Mucosa of stomach (tissue), 1 donor: ENCODE measurements around the gene CDH19.

Source experiments
- H3K27me3 ChIP-seq: one replicate; pipeline ENCODE4 v1.7.0; 2013; ENCODE audit warnings: mild to moderate bottlenecking, low read length; ENCODE audit not compliant: control insufficient read depth, insufficient read depth
- H3K36me3 ChIP-seq: one replicate; pipeline ENCODE4 v1.7.0; 2013; ENCODE audit warnings: low read length; ENCODE audit not compliant: control insufficient read depth, insufficient read depth
- H3K4me1 ChIP-seq: one replicate; pipeline ENCODE4 v1.7.0; 2013; ENCODE audit warnings: mild to moderate bottlenecking, low read length; ENCODE audit not compliant: control insufficient read depth, insufficient read depth
- H3K4me3 ChIP-seq: one replicate; pipeline ENCODE4 v1.7.0; 2013; ENCODE audit warnings: low read length
- H3K9ac ChIP-seq: one replicate; pipeline ENCODE4 v1.7.0; 2013; ENCODE audit warnings: mild to moderate bottlenecking, low read length, moderate library complexity
- H3K9me3 ChIP-seq: one replicate; pipeline ENCODE4 v1.7.0; 2013; ENCODE audit warnings: mild to moderate bottlenecking, low read length, moderate library complexity; ENCODE audit not compliant: control insufficient read depth
- donor health status: Pancreatic carcinoma.

Gene CDH19

GRCh38 chr18:66560094-66560493 is 43.8 kb downstream of the CDH19 start:
- no peaks in the 10 kb centered on the region for H3K36me3 ChIP-seq
- no peaks in the 10 kb centered on the region for H3K9me3 ChIP-seq
- no peak overlapping the region for H3K4me3 ChIP-seq
- H3K27me3 ChIP-seq: no peaks in the 10 kb centered on the region
- no peak overlapping the region for H3K9ac ChIP-seq
- H3K4me1 ChIP-seq: no peaks in the 10 kb centered on the region

GRCh38 chr18:66558773-66559172 is 45.1 kb downstream of the CDH19 start:
- no peaks in the 10 kb centered on the region for H3K27me3 ChIP-seq
- H3K4me3 ChIP-seq: no peak overlapping the region
- no peak overlapping the region for H3K9ac ChIP-seq
- H3K4me1 ChIP-seq: no peaks in the 10 kb centered on the region
- H3K36me3 ChIP-seq: no peaks in the 10 kb centered on the region
- H3K9me3 ChIP-seq: no peaks in the 10 kb centered on the region

GRCh38 chr18:66557091-66557490 is 46.8 kb downstream of the CDH19 start:
- no peaks in the 10 kb centered on the region for H3K4me1 ChIP-seq
- H3K9me3 ChIP-seq: no peaks in the 10 kb centered on the region
- no peaks in the 10 kb centered on the region for H3K36me3 ChIP-seq
- H3K27me3 ChIP-seq: no peaks in the 10 kb centered on the region
- no peak overlapping the region for H3K4me3 ChIP-seq
- H3K9ac ChIP-seq: no peak overlapping the region

DNA sequence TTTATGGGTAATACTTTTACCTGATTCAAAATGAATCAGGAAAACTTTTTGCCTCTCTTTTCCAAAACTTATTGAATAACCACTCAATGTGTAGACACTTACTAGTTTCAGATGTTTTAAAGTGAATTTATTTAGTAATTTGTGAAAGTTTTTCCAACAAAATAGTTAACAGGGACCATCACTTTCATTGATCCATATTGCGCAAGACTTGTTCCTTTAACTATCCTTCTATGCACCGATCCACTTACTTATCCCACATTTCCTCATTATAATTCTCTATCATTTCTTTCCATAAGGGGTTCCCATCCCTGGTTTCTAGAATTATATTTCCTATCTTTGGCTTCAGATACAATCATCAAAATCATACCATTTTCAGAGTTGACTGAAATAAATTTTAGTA is 48.3 kb downstream of the CDH19 start:
- H3K9ac ChIP-seq: no peak overlapping the region
- no peaks in the 10 kb centered on the region for H3K27me3 ChIP-seq
- H3K9me3 ChIP-seq: no peaks in the 10 kb centered on the region
- no peaks in the 10 kb centered on the region for H3K4me1 ChIP-seq
- no peak overlapping the region for H3K4me3 ChIP-seq
- no peaks in the 10 kb centered on the region for H3K36me3 ChIP-seq

GRCh38 chr18:66553824-66554223 is 50.1 kb downstream of the CDH19 start:
- no peaks in the 10 kb centered on the region for H3K36me3 ChIP-seq
- no peaks in the 10 kb centered on the region for H3K9me3 ChIP-seq
- H3K27me3 ChIP-seq: no peaks in the 10 kb centered on the region
- no peak overlapping the region for H3K4me3 ChIP-seq
- H3K4me1 ChIP-seq: no peaks in the 10 kb centered on the region
- no peak overlapping the region for H3K9ac ChIP-seq

DNA sequence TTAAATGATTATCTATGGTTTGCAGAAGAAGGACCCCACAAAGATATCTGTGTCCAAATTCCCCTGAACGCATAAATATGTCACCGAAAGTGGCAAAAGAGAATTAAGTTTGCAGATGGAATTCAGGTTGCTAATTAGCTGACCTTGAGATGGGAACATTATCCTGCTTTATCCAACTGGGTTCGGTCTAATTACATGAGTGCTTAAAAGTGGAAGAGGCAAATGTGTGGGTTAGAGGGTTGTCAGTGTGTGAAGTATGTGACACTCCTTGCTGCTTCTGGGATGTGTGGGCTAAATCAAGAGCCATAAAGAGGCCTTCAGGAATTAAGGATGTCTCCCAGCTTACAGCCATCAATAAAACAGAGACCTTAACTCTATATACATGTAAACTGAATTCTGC is 53.5 kb downstream of the CDH19 start:
- H3K27me3 ChIP-seq: no peaks in the 10 kb centered on the region
- H3K36me3 ChIP-seq: no peaks in the 10 kb centered on the region
- H3K4me1 ChIP-seq: no peaks in the 10 kb centered on the region
- no peaks in the 10 kb centered on the region for H3K9me3 ChIP-seq
- H3K4me3 ChIP-seq: no peak overlapping the region
- H3K9ac ChIP-seq: no peak overlapping the region

- Histone ChIP-seq H3K9ac (no peak overlapping the region), H3K4me1 (no peaks in the 10 kb centered on the region)
These were observed 55.1 kb downstream of the CDH19 start for GRCh38 chr18:66548747-66549146.

GRCh38 chr18:66534110-66534509 is 69.8 kb downstream of the CDH19 start:
- H3K9me3 ChIP-seq: no peaks in the 10 kb centered on the region
- H3K27me3 ChIP-seq: no peaks in the 10 kb centered on the region
- H3K9ac ChIP-seq: no peak overlapping the region
- no peak overlapping the region for H3K4me3 ChIP-seq
- no peaks in the 10 kb centered on the region for H3K4me1 ChIP-seq
- H3K36me3 ChIP-seq: no peaks in the 10 kb centered on the region

More at GRCh38 chr18:66548747-66549146, 55.1 kb downstream of the CDH19 start:
- Histone ChIP-seq H3K4me3 (no peak overlapping the region), H3K27me3 (no peaks in the 10 kb centered on the region), H3K36me3 (no peaks in the 10 kb centered on the region), H3K9me3 (no peaks in the 10 kb centered on the region)

DNA sequence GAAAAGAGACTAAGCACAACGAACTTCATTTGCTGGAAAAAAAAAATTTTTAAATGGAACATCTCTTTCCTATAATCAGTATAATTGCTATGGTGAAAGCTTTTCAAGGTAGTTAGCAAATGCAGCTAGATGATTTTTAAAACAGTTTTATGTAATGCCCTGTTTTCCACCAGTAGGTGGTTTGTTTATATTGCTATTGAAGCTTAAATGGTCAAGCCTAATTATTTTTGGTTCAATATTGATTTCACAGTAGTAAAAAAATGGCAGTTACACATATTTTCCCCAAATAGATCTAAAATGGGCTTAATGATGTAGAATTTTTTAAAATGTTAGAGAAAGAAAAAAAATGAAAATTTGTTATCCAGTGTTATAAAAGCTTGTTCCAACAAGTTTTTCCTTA is 70.2 kb downstream of the CDH19 start:
- H3K36me3 ChIP-seq: no peaks in the 10 kb centered on the region
- no peak overlapping the region for H3K4me3 ChIP-seq
- H3K27me3 ChIP-seq: no peaks in the 10 kb centered on the region
- H3K9ac ChIP-seq: no peak overlapping the region
- H3K4me1 ChIP-seq: no peaks in the 10 kb centered on the region
- no peaks in the 10 kb centered on the region for H3K9me3 ChIP-seq

- no peaks in the 10 kb centered on the region for H3K27me3 ChIP-seq
- no peaks in the 10 kb centered on the region for H3K9me3 ChIP-seq
- no peak overlapping the region for H3K9ac ChIP-seq
- H3K4me3 ChIP-seq: no peak overlapping the region
- no peaks in the 10 kb centered on the region for H3K36me3 ChIP-seq
- H3K4me1 ChIP-seq: no peaks in the 10 kb centered on the region
These were observed 80.5 kb downstream of the CDH19 start for GRCh38 chr18:66523219-66523991.

DNA sequence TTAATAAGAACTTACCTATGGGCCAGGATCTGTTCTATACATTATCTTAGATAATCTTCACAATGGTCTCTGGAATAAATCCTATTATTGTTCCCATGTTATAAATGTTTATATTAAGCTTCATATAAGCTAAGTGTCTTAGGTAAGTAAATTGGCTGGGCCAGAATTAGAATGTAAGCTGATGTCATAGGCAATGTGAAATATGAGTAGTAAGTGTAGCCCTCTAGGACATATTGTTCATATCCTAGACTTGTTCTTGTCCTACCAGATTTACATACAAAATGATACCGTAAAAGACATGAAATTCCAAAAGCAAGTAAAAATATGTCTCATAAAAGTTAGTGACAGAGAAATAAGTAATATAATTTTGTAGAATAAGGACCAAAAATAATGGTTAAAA is 89.9 kb downstream of the CDH19 start:
- Histone ChIP-seq H3K4me3 (no peak overlapping the region), H3K9ac (no peak overlapping the region), H3K4me1 (no peaks in the 10 kb centered on the region), H3K36me3 (no peaks in the 10 kb centered on the region), H3K27me3 (no peaks in the 10 kb centered on the region), H3K9me3 (no peaks in the 10 kb centered on the region)

GRCh38 chr18:66511792-66512191 is 92.1 kb downstream of the CDH19 start:
- no peaks in the 10 kb centered on the region for H3K27me3 ChIP-seq
- H3K4me3 ChIP-seq: no peak overlapping the region
- no peaks in the 10 kb centered on the region for H3K9me3 ChIP-seq
- no peaks in the 10 kb centered on the region for H3K36me3 ChIP-seq
- H3K9ac ChIP-seq: no peak overlapping the region
- no peaks in the 10 kb centered on the region for H3K4me1 ChIP-seq

- Histone ChIP-seq H3K4me1 (no peaks in the 10 kb centered on the region), H3K9me3 (no peaks in the 10 kb centered on the region), H3K9ac (no peak overlapping the region), H3K4me3 (no peak overlapping the region), H3K27me3 (no peaks in the 10 kb centered on the region), H3K36me3 (no peaks in the 10 kb centered on the region)
These were observed 92.6 kb downstream of the CDH19 start for GRCh38 chr18:66511289-66511688.
